BLaER1 (cell line): ENCODE results near the gene FRMPD1.

Experiments used
- H3K27ac ChIP-seq: shearing (Covaris generic); formaldehyde crosslinking; 2 replicates; pipeline ENCODE4 v1.8.1; 2022
- H3K27me3 ChIP-seq: shearing (Covaris generic); formaldehyde crosslinking; 2 replicates; pipeline ENCODE4 v1.8.1; 2022
- H3K36me3 ChIP-seq: shearing (Covaris generic); formaldehyde crosslinking; 2 replicates; pipeline ENCODE4 v1.8.1; 2022
- H3K4me1 ChIP-seq: shearing (Covaris generic); formaldehyde crosslinking; 2 replicates; pipeline ENCODE4 v1.8.1; 2022
- H3K4me2 ChIP-seq: shearing (Covaris generic); formaldehyde crosslinking; 2 replicates; pipeline ENCODE4 v1.8.1; 2022
- H3K4me3 ChIP-seq: shearing (Covaris generic); formaldehyde crosslinking; 2 replicates; pipeline ENCODE4 v1.8.1; 2022
- H3K9ac ChIP-seq: shearing (Covaris generic); formaldehyde crosslinking; 2 replicates; pipeline ENCODE4 v1.8.1; 2022
- H3K9me3 ChIP-seq: shearing (Covaris generic); formaldehyde crosslinking; 2 replicates; pipeline ENCODE4 v1.8.1; 2022
- H4K20me1 ChIP-seq: shearing (Covaris generic); formaldehyde crosslinking; 2 replicates; pipeline ENCODE4 v1.8.1; 2022
- Cebpa-rat ChIP-seq: shearing (Covaris generic); IDR thresholded peaks from 2 replicates; pipeline ENCODE4 v1.8.1; 2022

The FRMPD1 gene

GRCh38 chr9:37769306-37769705, 118.6 kb downstream of the FRMPD1 start:
- Histone ChIP-seq H3K4me1 (no peaks in the 10 kb centered on the region), H3K27ac (no peak overlapping the region), H3K36me3 (peaks cover 68% of the 10 kb centered on the region), H3K4me2 (no peak overlapping the region), H3K27me3 (no peaks in the 10 kb centered on the region), H3K9ac (no peak overlapping the region), H4K20me1 (peaks cover 10% of the 10 kb centered on the region; the same call in 1 of the 2 replicates), H3K4me3 (no peak overlapping the region), H3K9me3 (no peaks in the 10 kb centered on the region)
- no peak for TF ChIP-seq Cebpa-rat

DNA sequence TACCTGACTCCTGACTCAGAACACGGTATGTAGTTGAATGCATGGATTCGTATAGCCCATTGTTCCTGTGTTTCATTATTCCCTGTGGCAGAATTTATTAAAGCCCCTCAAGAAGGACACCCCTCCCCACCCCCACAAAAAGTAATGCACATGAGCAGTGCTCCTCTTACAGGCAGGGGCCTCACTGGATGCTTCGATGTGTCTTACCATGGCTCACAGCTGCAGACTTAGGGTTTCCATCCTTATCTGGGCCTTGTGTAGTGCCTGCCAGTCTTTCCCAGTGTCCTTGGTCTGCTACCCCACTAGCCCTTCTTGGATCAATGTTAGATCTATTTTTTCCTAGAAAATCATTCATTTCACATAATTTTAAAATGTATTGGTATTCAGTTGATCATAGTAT, 119.2 kb downstream of the FRMPD1 start:
- no peak overlapping the region for H3K4me3 ChIP-seq
- peaks cover 15% of the 10 kb centered on the region; the same call in 1 of the 2 replicates for H4K20me1 ChIP-seq
- H3K9ac ChIP-seq = no peak overlapping the region
- no peaks in the 10 kb centered on the region for H3K9me3 ChIP-seq
- H3K4me2 ChIP-seq = no peak overlapping the region
- peaks cover 68% of the 10 kb centered on the region for H3K36me3 ChIP-seq
- H3K4me1 ChIP-seq = no peaks in the 10 kb centered on the region
- H3K27me3 ChIP-seq = no peaks in the 10 kb centered on the region
- no peak overlapping the region for H3K27ac ChIP-seq
- no peak for TF ChIP-seq Cebpa-rat

DNA sequence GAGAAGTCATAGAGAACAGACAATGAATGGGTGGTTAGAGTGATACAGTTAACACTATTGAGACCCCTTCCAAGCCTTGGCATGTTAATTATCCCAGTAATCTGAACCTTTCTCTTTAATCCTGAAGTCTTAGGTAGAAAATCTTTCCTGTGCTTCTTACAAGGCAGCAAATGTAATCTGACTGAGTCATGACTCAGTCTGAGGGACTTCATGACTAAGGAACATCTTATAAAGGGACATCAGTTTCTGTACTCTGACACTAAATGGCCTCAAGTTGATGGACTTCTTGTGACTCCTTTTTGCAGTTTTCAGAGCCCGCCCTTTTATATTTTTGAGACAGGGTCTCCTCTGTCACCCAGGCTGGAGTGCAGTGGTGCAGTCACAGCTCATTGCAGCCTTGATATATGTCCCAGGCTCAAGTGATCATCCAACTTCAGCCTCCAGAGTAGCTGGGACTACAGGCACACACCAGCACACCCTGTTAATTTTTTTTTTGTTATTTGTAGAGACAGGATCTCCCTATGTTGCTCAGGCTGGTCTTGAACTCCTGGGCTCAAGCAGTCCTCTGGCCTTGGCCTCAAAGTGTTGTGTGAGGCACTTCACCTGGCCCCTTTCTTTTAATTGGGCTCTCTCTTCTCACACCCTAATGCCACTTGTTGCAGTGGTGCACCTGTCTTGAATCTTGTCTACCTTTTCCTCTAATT, 124.6 kb downstream of the FRMPD1 start:
- H3K4me2 ChIP-seq = no peak overlapping the region
- no peak overlapping the region for H3K27ac ChIP-seq
- H3K9me3 ChIP-seq = no peaks in the 10 kb centered on the region
- no peak overlapping the region for H3K4me3 ChIP-seq
- no peaks in the 10 kb centered on the region for H3K27me3 ChIP-seq
- TF ChIP-seq Cebpa-rat = no peak
- peaks cover 96% of the 10 kb centered on the region for H3K36me3 ChIP-seq
- H3K4me1 ChIP-seq = no peaks in the 10 kb centered on the region
- no peak overlapping the region for H3K9ac ChIP-seq
- H4K20me1 ChIP-seq = peaks cover 48% of the 10 kb centered on the region; the same call in 1 of the 2 replicates

DNA sequence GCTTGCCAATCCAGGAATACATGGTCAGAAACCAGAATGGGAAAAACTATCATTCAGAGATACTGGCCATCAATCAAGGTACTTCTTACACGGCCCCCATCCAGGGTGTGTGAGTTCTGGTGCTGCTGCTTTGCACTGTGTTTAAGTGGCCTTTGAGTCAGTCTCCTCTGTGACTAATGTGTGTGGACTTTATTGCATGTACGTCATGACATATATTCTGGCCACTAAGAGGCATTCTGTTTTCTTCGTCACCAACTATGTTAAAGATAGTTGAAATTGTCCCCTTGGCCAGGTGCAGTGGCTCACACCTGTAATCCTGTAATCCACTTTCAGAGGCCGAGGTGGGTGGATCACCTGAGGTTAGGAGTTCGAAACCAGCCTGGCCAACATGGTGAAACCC, 125.6 kb downstream of the FRMPD1 start:
- TF ChIP-seq Cebpa-rat = no peak

GRCh38 chr9:37778534-37778933, 127.8 kb downstream of the FRMPD1 start:
- TF ChIP-seq Cebpa-rat = no peak

More for the DNA sequence above, 125.6 kb downstream of the FRMPD1 start:
- no peak overlapping the region for H3K9ac ChIP-seq
- peaks cover 56% of the 10 kb centered on the region for H4K20me1 ChIP-seq
- H3K27me3 ChIP-seq = no peaks in the 10 kb centered on the region
- no peaks in the 10 kb centered on the region for H3K9me3 ChIP-seq
- H3K36me3 ChIP-seq = peaks cover 99% of the 10 kb centered on the region
- no peak overlapping the region for H3K4me3 ChIP-seq
- no peak overlapping the region for H3K27ac ChIP-seq
- no peak overlapping the region for H3K4me2 ChIP-seq
- no peaks in the 10 kb centered on the region for H3K4me1 ChIP-seq

DNA sequence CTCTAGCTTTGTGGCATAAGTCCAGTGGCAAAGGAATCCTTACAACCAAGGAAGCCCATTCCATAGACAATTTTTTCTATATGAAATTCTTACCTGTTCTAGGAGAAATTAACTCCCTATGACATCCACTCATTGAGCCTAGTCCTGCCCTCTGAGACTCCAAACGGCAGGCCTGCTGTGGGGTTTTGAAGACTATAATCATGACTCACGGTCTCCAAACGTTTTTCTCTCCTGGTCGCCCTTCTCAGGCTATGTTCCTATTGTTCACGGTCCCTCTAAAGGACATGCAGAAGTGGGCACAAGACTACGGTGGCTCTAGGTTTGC, 133.5 kb downstream of the FRMPD1 start:
- peak overlapping the region; percentile 93 for H3K4me3 ChIP-seq
- peaks cover 46% of the 10 kb centered on the region for H4K20me1 ChIP-seq

More at GRCh38 chr9:37778534-37778933, 127.8 kb downstream of the FRMPD1 start:
- H3K9ac ChIP-seq = no peak overlapping the region
- peaks cover 100% of the 10 kb centered on the region for H3K36me3 ChIP-seq
- no peak overlapping the region for H3K4me2 ChIP-seq
- no peak overlapping the region for H3K4me3 ChIP-seq
- H3K27ac ChIP-seq = no peak overlapping the region
- peaks cover 78% of the 10 kb centered on the region for H4K20me1 ChIP-seq
- H3K9me3 ChIP-seq = no peaks in the 10 kb centered on the region
- no peaks in the 10 kb centered on the region for H3K27me3 ChIP-seq
- H3K4me1 ChIP-seq = peaks cover 18% of the 10 kb centered on the region

DNA sequence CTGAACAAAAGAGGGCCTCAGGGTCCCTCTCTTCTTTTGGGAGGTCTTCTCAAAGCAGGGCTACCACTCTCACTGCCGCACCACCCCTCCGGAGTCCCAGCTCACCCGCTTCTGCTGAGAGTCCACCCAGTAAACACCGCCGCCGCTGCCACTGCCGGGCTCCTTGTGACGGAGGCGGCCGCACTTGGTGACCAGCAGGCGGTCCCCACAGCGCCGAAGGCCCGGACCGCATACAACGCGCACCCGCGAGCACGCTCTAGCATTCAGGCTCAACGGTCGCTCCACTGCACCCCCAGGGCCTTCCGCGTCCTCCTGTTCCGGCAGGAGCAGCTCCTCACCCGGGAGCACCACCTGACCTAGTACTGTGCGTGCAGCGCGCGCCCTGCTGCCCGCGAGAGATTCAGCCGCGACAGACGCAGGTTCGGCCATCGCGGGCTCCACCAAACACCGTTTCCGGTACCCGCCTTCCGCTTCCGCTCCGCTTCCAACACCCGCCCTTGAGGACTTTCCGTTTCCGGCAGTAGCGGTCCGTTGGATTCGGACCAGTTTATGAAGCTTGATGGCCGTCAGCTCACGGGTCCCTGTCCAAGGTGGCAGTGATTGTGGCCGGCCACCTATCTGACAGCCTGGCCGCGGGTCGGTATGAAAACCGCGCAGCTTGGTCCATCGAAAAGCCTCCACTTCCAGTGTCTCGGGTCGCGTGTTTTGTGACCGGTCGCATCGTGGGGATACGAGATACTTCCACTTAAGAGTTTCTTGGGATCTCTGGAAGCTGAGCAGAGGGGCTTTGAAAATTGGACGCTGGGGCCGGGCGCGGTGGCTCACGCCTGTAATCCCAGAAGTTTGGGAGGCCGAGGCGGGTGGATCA, 134.1 kb downstream of the FRMPD1 start, which contains the start of gene EXOSC3:
Gene EXOSC3, minus strand, starts transcription at position 449 of the 868 bp plus-strand sequence. Its CDS starts 20 bp downstream, at position 429.
- no peaks in the 10 kb centered on the region for H3K9me3 ChIP-seq
- H3K4me1 ChIP-seq = peaks cover 32% of the 10 kb centered on the region
- no peaks in the 10 kb centered on the region for H3K27me3 ChIP-seq
- H3K36me3 ChIP-seq = peaks cover 39% of the 10 kb centered on the region
- peaks cover 40% of the 10 kb centered on the region for H4K20me1 ChIP-seq
- H3K4me2 ChIP-seq = peak within 1 kb of the TSS; percentile 71
- no peak for TF ChIP-seq Cebpa-rat
- H3K4me3 ChIP-seq = peak within 1 kb of the TSS; percentile 93
- peak within 1 kb of the TSS; percentile 97 for H3K9ac ChIP-seq
- H3K27ac ChIP-seq = peak within 1 kb of the TSS; percentile 96

More for the DNA sequence above, 133.5 kb downstream of the FRMPD1 start:
- TF ChIP-seq Cebpa-rat = no peak
- peak overlapping the region; percentile 96 for H3K27ac ChIP-seq
- H3K4me1 ChIP-seq = peaks cover 32% of the 10 kb centered on the region
- no peaks in the 10 kb centered on the region for H3K27me3 ChIP-seq
- H3K9ac ChIP-seq = peak overlapping the region; percentile 97
- H3K4me2 ChIP-seq = peak overlapping the region; percentile 71
- H3K9me3 ChIP-seq = no peaks in the 10 kb centered on the region
- H3K36me3 ChIP-seq = peaks cover 45% of the 10 kb centered on the region

GRCh38 chr9:37787059-37787458, 136.3 kb downstream of the FRMPD1 start:
- Histone ChIP-seq H3K4me3 (no peak overlapping the region), H3K4me2 (no peak overlapping the region), H4K20me1 (peaks cover 20% of the 10 kb centered on the region), H3K4me1 (peaks cover 29% of the 10 kb centered on the region), H3K9me3 (no peaks in the 10 kb centered on the region), H3K27ac (no peak overlapping the region), H3K9ac (no peak overlapping the region), H3K27me3 (no peaks in the 10 kb centered on the region), H3K36me3 (peaks cover 22% of the 10 kb centered on the region)
- no peak for TF ChIP-seq Cebpa-rat

DNA sequence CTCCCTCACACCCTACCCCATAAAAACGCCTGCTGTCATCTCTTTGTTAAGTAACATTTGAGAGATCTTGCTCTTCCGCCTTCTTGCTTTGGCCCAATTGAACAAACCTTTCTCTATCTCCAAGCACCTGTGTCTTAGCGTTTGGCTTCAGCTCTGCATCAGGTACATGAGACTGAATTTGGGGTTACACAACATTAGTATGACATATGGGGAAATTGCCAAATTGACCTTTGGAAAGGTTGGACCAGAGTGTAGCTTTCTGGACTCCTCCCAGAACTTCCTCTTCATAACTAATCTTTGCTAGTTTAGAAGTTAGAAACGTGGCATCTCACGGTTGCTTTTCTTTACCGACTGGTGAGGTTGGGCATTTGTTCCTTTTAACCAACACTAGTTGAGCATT, 137.6 kb downstream of the FRMPD1 start:
- no peak overlapping the region for H3K4me2 ChIP-seq
- H3K9ac ChIP-seq = no peak overlapping the region
- no peak for TF ChIP-seq Cebpa-rat

DNA sequence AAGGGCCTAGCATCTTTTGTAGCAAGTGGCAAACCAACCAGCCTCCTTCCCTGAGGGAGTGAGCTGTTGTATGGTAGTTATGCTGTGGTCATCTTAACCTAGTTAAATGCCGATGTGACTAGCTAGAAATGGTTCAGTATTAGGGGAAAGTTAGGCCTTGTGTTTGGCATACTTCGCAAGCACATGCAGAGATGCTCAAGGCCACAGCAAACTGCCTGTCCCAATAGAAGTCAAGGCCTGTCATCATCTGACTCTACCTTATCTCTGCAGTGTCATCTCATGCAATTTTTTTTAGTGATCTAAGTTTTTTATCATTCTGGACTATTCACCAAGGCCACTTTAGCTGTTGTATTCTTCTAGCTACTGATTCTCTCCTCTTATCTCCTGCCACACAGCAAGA, 139.3 kb downstream of the FRMPD1 start:
- H3K4me3 ChIP-seq = no peak overlapping the region
- H3K27ac ChIP-seq = no peak overlapping the region
- H3K4me1 ChIP-seq = peaks cover 9% of the 10 kb centered on the region
- H3K4me2 ChIP-seq = no peak overlapping the region
- no peaks in the 10 kb centered on the region for H3K27me3 ChIP-seq
- H3K9me3 ChIP-seq = no peaks in the 10 kb centered on the region
- no peak overlapping the region for H3K9ac ChIP-seq
- no peaks in the 10 kb centered on the region for H4K20me1 ChIP-seq
- no peak for TF ChIP-seq Cebpa-rat
- 0 out of 2 replicates have a peak, but pooled peaks cover 4% of the 10 kb centered on the region for H3K36me3 ChIP-seq

More for the DNA sequence above, 137.6 kb downstream of the FRMPD1 start:
- H3K4me3 ChIP-seq = no peak overlapping the region
- peaks cover 7% of the 10 kb centered on the region; the same call in 1 of the 2 replicates for H4K20me1 ChIP-seq
- H3K27me3 ChIP-seq = no peaks in the 10 kb centered on the region
- H3K27ac ChIP-seq = no peak overlapping the region
- H3K9me3 ChIP-seq = no peaks in the 10 kb centered on the region
- peaks cover 16% of the 10 kb centered on the region for H3K4me1 ChIP-seq
- peaks cover 9% of the 10 kb centered on the region for H3K36me3 ChIP-seq
